HG03064 (cell line): Measurements from ENCODE around the gene ARHGAP33.

ENCODE experiments used
- ATAC-seq: cut with Tn5 transposase; IDR thresholded peaks from one replicate; pipeline ENCODE4 v1.9.1; 2021; ENCODE audit warnings: low read depth; ENCODE audit not compliant: unreplicated experiment

Gene ARHGAP33

GRCh38 chr19:35740108-35740422, 35.3 kb upstream of the ARHGAP33 start:
- peak; percentile 7 for ATAC-seq

GRCh38 chr19:35740423-35741202, 34.8 kb upstream of the ARHGAP33 start:
- peak; percentile 48 for ATAC-seq

- no peak for ATAC-seq
Measured at GRCh38 chr19:35741203-35741515, 34.2 kb upstream of the ARHGAP33 start.

- no peak for ATAC-seq
Measured at GRCh38 chr19:35742121-35742724, 33.1 kb upstream of the ARHGAP33 start, which contains the start of gene IGFLR1. Gene IGFLR1, minus strand, starts transcription at chr19:35742452. Its CDS starts 1,272 bp downstream, at chr19:35741180.

GRCh38 chr19:35743640-35744429, 31.5 kb upstream of the ARHGAP33 start:
- no peak for ATAC-seq

GRCh38 chr19:35744430-35745327, 30.7 kb upstream of the ARHGAP33 start:
- ATAC-seq, result no peak

- ATAC-seq, result peak; percentile 35
Measured at GRCh38 chr19:35745328-35746086, 29.9 kb upstream of the ARHGAP33 start, which contains the start of the genes PSENEN and U2AF1L4. Gene PSENEN, plus strand, starts transcription at chr19:35745651. Its CDS starts 280 bp downstream, at chr19:35745931. Gene U2AF1L4, minus strand, starts transcription at chr19:35745418. Its CDS starts 27 bp downstream, at chr19:35745391.

- no peak for ATAC-seq
Measured at GRCh38 chr19:35746087-35746462, 29.3 kb upstream of the ARHGAP33 start.

- no peak for ATAC-seq
Measured at GRCh38 chr19:35746531-35746930, 28.8 kb upstream of the ARHGAP33 start.

GRCh38 chr19:35748106-35749020, 27.0 kb upstream of the ARHGAP33 start, which contains the start of gene LIN37:
Gene LIN37, plus strand, starts transcription at chr19:35748576. Its CDS starts 149 bp downstream, at chr19:35748725.
- ATAC-seq, result peak; percentile 52

- ATAC-seq, result no peak
Measured at GRCh38 chr19:35750167-35750566, 25.2 kb upstream of the ARHGAP33 start.

GRCh38 chr19:35751839-35752745, 23.3 kb upstream of the ARHGAP33 start:
- no peak for ATAC-seq

- ATAC-seq, result no peak
Measured at GRCh38 chr19:35752746-35753350, 22.5 kb upstream of the ARHGAP33 start.

GRCh38 chr19:35753634-35754369, 21.6 kb upstream of the ARHGAP33 start:
- no peak for ATAC-seq

- no peak for ATAC-seq
Measured at GRCh38 chr19:35754370-35755130, 20.8 kb upstream of the ARHGAP33 start.

- ATAC-seq, result no peak
Measured at GRCh38 chr19:35755131-35755549, 20.2 kb upstream of the ARHGAP33 start.
